Nephron (organoid): ENCODE results near the gene CD86.

Source experiments
- H3K27ac Mint-ChIP-seq, 3 experiments: 2 replicates each; pipeline ENCODE4 v1.8.0; 2020; ENCODE audit warnings: mixed read lengths in 3 of 3, mild to moderate bottlenecking in 2 of 3, moderate library complexity in 1 of 3
- H3K27me3 Mint-ChIP-seq: 2 replicates; pipeline ENCODE4 v1.8.0; 2021; ENCODE audit warnings: low read depth, mild to moderate bottlenecking, moderate library complexity, mixed read lengths
- H3K36me3 Mint-ChIP-seq: 2 replicates; pipeline ENCODE4 v1.8.0; 2020; ENCODE audit warnings: low read depth, mixed read lengths
- H3K4me1 Mint-ChIP-seq: 2 replicates; pipeline ENCODE4 v1.8.0; 2020; ENCODE audit warnings: mixed read lengths
- H3K4me3 Mint-ChIP-seq, 3 experiments: 2 replicates each; pipeline ENCODE4 v1.8.0; 2020; ENCODE audit warnings: mild to moderate bottlenecking in 3 of 3, mixed read lengths in 3 of 3, moderate library complexity in 2 of 3
- H3K9me3 Mint-ChIP-seq: 2 replicates; pipeline ENCODE4 v1.8.0; 2020; ENCODE audit warnings: mixed read lengths
- CTCF ChIP-seq, 3 experiments: fragments of 200-600 bp; sonication (generic); IDR thresholded peaks; one replicate each; pipeline ENCODE4 v1.5.0; 2021; ENCODE audit warnings: antibody characterized with exemption in 3 of 3; ENCODE audit not compliant: unreplicated experiment in 3 of 3

Gene CD86

GRCh38 chr3:122091602-122092295 lies 36.6 kb downstream of the CD86 start:
- Mint-ChIP-seq H3K4me1 (peaks cover 47% of the 10 kb centered on the region), H3K27ac (peak overlapping the region; percentile 43 to 70 (median 53)), H3K9me3 (no peaks in the 10 kb centered on the region), H3K4me3 (no peak overlapping the region), H3K36me3 (no peaks in the 10 kb centered on the region), H3K27me3 (no peaks in the 10 kb centered on the region)
- TF ChIP-seq CTCF (IDR thresholded peaks at IDR 0.05; ENCODE audit: unreplicated experiment in 3 of 3), result no peak

- H3K4me3 Mint-ChIP-seq, result no peak overlapping the region
- no peaks in the 10 kb centered on the region for H3K27me3 Mint-ChIP-seq
- H3K27ac Mint-ChIP-seq, result peak overlapping the region in 1 of 3 experiments; percentile 70
- no peaks in the 10 kb centered on the region for H3K36me3 Mint-ChIP-seq
- H3K9me3 Mint-ChIP-seq, result no peaks in the 10 kb centered on the region
- no peak for TF ChIP-seq CTCF (IDR thresholded peaks at IDR 0.05; ENCODE audit: unreplicated experiment in 3 of 3)
- peaks cover 41% of the 10 kb centered on the region for H3K4me1 Mint-ChIP-seq
These were observed 37.5 kb downstream of the CD86 start for GRCh38 chr3:122092460-122093165.

GRCh38 chr3:122094125-122094524 lies 39.0 kb downstream of the CD86 start:
- Mint-ChIP-seq H3K27ac (no peak overlapping the region), H3K4me1 (peaks cover 32% of the 10 kb centered on the region), H3K4me3 (no peak overlapping the region), H3K27me3 (no peaks in the 10 kb centered on the region), H3K9me3 (no peaks in the 10 kb centered on the region), H3K36me3 (no peaks in the 10 kb centered on the region)
- TF ChIP-seq CTCF (IDR thresholded peaks at IDR 0.05; ENCODE audit: unreplicated experiment in 3 of 3), result no peak

- Mint-ChIP-seq H3K27me3 (no peaks in the 10 kb centered on the region), H3K9me3 (no peaks in the 10 kb centered on the region), H3K27ac (no peak overlapping the region), H3K4me3 (no peak overlapping the region), H3K36me3 (no peaks in the 10 kb centered on the region), H3K4me1 (peaks cover 31% of the 10 kb centered on the region)
- TF ChIP-seq CTCF (IDR thresholded peaks at IDR 0.05; ENCODE audit: unreplicated experiment in 3 of 3), result no peak
These were observed 39.5 kb downstream of the CD86 start for GRCh38 chr3:122094693-122095092.

GRCh38 chr3:122097141-122097540 lies 42.0 kb downstream of the CD86 start:
- Mint-ChIP-seq H3K4me3 (no peak overlapping the region), H3K36me3 (no peaks in the 10 kb centered on the region), H3K4me1 (peaks cover 13% of the 10 kb centered on the region), H3K9me3 (no peaks in the 10 kb centered on the region), H3K27ac (no peak overlapping the region), H3K27me3 (no peaks in the 10 kb centered on the region)
- no peak for TF ChIP-seq CTCF (IDR thresholded peaks at IDR 0.05; ENCODE audit: unreplicated experiment in 3 of 3)

- peaks cover 8% of the 10 kb centered on the region for H3K4me1 Mint-ChIP-seq
- no peaks in the 10 kb centered on the region for H3K9me3 Mint-ChIP-seq
- no peak for TF ChIP-seq CTCF (IDR thresholded peaks at IDR 0.05; ENCODE audit: unreplicated experiment in 3 of 3)
- H3K27me3 Mint-ChIP-seq, result no peaks in the 10 kb centered on the region
- H3K4me3 Mint-ChIP-seq, result no peak overlapping the region
- no peaks in the 10 kb centered on the region for H3K36me3 Mint-ChIP-seq
- H3K27ac Mint-ChIP-seq, result no peak overlapping the region
These were observed 43.4 kb downstream of the CD86 start for GRCh38 chr3:122098611-122099010.
